ENCODE data around the gene SDHA.
"Not testable (repeated sequence)": the region's sequence is repeated elsewhere in the genome, so short reads cannot be mapped to it uniquely, and the experiment has no call there.

SDHA gene

GRCh38 chr5:300691-301435 is 82.7 kb downstream of the SDHA start:
- not testable (repeated sequence) for DNase-seq (ENCODE audit: low read depth)

- not testable (repeated sequence) for DNase-seq (ENCODE audit: low read depth)
These were observed 84.3 kb downstream of the SDHA start for GRCh38 chr5:302416-302815.

GRCh38 chr5:302966-303365 is 84.8 kb downstream of the SDHA start:
- DNase-seq (ENCODE audit: low read depth) = no peak

GRCh38 chr5:303741-304140 is 85.6 kb downstream of the SDHA start:
- not testable (repeated sequence) for DNase-seq (ENCODE audit: low read depth)

GRCh38 chr5:305050-305449 is 86.9 kb downstream of the SDHA start:
- DNase-seq (ENCODE audit: low read depth) = no peak

GRCh38 chr5:305459-305858 is 87.3 kb downstream of the SDHA start:
- no peak for DNase-seq (ENCODE audit: low read depth)

- DNase-seq (ENCODE audit: low read depth) = no peak
These were observed 88.1 kb downstream of the SDHA start for GRCh38 chr5:306011-306805.
